Erythroblast (primary cell): ENCODE measurements around the gene NOP53.

Source experiments
- GATA1 ChIP-seq: IDR thresholded peaks from 2 replicates; pipeline ENCODE4 v1.6.1; 2011; ENCODE audit warnings: low read depth, mild to moderate bottlenecking, control low read depth, low read length, moderate library complexity
- POLR2A ChIP-seq: IDR thresholded peaks from 2 replicates; pipeline ENCODE4 v1.6.1; 2011; ENCODE audit warnings: mild to moderate bottlenecking, low read length

- TF ChIP-seq POLR2A: no peak
- TF ChIP-seq GATA1: no peak
Observed at GRCh38 chr19:47761566-47761965, 16.2 kb downstream of the NOP53 start.
